Activated CD4-positive, alpha-beta T cell treated with anti-CD3 and anti-CD28 coated beads for 4 hours (primary cell): ENCODE data around the gene PLEKHM3.
A peak's percentile ranks its signal among the peaks of the same experiment; 100 is the strongest.

Experiments
- DNase-seq, 2 donors: peaks; one replicate each; pipeline ENCODE4 v3.0.0-alpha.2; 2020

The PLEKHM3 gene

DNA sequence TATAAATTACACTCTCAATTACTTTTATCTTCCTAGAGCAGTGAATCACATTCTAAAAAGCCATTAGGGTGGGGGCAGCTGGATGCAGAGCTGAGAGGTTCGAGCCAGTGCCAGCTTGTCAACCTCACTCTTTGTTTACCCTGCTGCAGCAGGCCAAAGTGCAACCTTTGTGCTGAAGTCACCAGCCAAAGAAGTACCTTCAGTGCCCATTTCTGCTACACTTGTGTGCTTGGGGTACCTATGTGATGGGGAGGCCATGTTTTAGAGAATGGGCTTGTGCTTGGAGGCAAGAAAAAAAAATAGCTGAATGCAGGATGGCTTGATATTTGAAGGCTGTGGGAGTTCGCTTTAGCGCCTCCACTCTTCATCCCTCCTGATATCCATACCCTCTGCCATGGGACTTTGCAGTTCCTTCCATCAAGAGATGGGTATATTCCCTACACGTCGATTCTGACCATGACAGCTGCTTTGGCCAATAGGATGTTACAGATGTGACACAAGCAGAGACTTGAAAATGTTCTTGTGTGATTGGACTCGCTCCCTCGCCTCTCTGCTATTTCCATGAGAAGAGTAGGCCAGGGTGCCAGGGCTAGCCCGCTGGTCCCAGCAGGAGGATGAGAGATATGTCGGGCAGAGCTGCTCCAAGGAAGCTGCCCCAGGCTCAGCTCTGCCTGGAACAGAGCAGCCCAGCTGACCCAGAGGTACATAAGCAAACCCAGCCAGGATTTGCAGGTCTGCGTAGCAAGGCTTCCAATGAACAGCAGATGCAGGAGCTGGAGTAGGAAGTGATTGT, 242.9 kb downstream of the PLEKHM3 start:
- no peak for DNase-seq

DNA sequence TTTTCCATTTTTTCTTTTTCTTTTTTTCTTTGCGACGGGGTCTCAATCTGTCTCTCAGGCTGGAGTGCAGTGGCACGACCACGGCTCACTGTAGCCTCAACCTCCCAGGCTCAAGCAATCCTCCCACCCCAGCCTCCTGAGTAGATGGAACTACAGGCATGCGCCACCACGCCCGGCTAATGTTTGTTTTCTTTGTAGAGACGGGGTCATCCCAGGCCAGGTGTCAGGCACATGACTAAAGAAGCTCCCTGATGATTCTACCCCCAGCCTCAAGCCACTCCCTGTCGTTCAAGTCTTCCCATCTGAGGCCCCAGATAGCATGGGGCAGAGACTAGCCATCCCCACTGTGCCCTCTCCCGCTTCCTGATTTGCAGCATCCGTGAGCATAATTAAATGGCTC, 245.8 kb downstream of the PLEKHM3 start:
- no peak for DNase-seq

DNA sequence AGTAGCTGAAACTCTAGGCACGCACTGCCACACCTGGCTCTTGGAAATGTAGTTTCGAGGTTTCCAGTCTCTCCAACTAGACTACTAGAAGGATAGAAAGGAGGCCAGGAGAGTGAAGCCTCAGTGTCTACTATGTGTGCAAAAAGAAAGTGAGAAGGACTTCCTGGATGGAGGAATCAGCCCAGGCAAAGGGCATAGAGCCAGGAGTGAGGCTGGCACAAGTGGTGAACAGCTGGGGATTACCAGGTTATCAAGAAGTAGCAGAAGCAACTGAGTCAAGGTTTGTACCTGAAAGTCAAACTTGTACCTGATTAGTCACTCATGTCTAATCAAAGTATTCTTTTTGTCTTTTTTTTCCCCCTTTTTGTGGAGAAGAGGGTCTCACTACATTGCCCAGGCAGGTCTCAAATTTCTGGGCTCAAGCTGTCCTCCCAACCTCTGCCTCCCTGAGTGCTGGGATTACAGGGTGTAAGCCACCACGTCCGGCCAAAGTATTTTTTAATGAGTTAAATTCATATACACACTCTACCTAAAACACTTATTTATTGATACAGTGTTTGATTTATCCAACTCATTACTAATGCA, 246.9 kb downstream of the PLEKHM3 start:
- DNase-seq = no peak

DNA sequence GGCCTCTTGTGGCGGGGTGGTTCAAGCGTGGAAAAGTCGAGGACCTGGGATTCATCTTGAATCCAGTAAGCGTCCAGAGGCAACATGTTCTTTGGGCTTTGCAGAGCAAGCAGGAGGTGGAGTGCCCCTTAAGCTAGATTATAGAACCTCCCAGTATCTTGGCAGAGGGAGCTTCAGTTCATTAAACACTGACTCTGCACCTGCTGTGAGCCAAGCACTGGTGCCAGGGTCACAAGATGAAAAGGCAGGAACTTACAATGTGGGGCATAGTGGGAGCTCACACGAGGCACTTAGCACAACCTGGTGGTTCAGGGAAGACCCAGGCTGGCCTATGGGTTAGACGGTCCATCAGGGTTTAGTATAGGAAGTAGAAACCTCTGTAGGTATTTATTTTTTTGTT, 248.2 kb downstream of the PLEKHM3 start:
- DNase-seq = no peak

DNA sequence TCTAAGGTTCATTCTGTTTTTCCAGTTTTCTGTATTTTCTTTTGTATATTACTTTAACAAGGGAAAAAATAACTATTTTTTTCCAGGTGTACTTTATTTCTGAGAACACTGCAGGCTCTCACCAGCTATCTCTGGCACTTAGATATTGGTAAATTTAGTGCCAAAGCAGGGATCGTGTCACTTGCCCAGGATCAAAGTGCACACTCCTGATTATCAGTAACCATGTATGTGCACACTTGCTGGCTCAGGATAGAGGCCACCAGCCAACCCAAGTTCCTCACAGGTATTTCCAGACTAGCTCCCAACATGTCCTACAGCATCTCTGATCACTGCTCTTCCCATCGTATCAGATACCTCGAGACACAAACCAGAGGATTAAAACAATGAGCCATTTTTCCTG, 249.9 kb downstream of the PLEKHM3 start:
- no peak for DNase-seq

DNA sequence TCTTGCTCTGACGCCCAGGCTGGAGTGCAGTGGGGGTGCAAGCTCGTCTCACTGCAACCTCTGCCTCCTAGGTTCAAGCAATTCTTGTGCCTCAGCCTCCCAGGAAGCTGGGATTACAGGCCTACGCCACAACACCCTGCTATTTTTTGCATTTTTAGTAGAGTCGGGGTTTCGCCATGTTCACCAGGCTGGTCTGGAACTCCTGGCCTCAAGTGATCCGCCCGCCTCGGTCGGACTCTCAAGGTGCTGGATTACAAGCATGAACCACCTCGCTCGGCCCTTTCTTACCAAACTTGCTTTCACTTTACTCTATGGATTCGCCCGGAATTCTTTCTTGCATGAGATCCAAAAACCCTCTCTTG, 252.5 kb downstream of the PLEKHM3 start:
- no peak for DNase-seq

DNA sequence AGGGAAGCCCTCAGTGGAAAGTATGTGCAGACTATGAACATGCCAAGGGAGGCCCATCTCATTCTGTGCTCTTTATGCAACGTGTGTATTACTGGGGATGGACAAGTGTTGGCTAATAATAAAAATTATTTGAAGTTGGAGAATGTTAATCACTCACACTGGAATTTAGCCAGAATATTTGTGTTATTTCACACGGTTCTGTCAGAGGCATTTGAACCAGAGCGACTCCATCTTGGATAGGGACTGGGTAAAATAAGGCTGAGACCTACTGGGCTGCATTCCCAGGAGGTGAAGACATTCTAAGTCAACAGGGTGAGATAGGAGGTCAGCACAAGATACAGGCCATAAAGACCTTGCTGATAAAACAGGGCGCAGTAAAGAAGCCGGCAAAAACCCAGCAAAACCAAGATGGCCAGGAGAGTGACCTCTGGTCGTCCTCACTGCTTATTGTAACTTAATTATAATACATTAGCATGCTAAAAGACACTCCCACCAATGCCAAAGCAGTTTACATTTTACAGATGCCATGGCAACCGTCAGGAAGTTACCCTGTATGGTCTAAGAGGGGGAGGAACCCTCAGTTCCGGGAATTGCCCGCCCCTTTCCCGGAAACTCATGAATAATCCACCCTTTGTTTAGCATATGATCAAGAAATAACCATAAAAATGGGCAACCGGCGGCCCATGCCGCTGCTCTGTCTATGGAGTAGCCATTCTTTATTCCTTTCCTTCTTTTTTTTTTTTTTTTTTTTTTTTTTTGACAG, 253.1 kb downstream of the PLEKHM3 start:
- DNase-seq = peak; percentile 22 to 23

DNA sequence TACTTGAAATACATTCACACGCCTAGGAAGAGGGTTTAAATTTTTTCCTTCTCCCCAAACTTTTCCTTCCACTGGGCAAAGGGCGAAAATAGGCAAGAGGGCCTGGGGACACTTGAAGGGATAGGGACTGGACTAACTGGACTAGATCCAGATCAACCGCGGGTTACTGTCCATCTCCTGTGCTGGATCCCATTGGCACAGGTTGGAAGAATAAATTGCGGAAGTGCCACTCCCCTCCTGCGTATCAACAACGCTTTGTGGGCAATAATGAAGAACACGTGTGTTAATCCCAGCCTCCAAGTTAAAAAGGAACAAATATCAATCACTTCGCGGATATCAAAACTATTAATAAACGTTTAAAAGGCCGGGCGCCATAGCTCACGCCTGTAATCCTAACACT, 253.9 kb downstream of the PLEKHM3 start:
- no peak for DNase-seq
